ENCODE results near the gene ELAC2. TPM values are rescaled to one million over a fixed set of nuclear protein-coding genes. Genes with fewer than 3 reads are reported as not detected.

ELAC2 gene
- polyA plus RNA-seq, 1 donor (not counting 4 experiments of a cell fraction or from before 2014, with no cell fraction given), result 78.7 TPM

DNA sequence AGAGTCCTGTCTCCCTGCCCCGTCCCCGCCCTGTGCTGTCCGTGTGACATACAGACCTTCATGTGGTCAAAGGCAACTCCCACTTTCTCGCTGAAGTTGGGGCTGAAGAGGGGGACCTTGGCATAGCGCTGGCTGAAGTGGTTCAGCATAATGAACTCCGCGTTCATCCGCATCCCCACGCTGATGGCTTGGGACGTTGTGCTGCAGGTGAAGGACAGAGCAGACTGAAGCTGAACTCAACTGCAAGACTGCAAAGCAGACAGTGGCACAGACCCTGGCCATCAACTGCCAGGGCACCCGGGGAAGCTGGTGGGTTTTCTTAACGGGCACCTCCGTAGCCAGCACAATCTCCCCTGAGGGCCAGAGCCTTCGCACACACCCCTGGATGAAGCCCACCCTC, 24.2 kb downstream of the ELAC2 start:
- Histone ChIP-seq H3K79me2 (ENCODE audit: control insufficient read depth, insufficient read depth, low read length) (no peaks in the 10 kb centered on the region), H3K36me3 (ENCODE audit: control insufficient read depth in 2 of 2, extremely low read depth in 1 of 2, insufficient read depth in 2 of 2, low read length in 2 of 2) (peaks cover 52 to 53% of the 10 kb centered on the region in 2 experiments), H3K4me3 (ENCODE audit: control insufficient read depth in 2 of 3, extremely low read depth in 1 of 3, insufficient read depth in 2 of 3, low read depth in 1 of 3, low read length in 3 of 3) (no peak overlapping the region), H3K27ac (ENCODE audit: control insufficient read depth, insufficient read depth, low read length) (no peak overlapping the region), H3K4me1 (ENCODE audit: control insufficient read depth, extremely low read depth, insufficient read depth, low read length) (no peaks in the 10 kb centered on the region), H3K9me1 (ENCODE audit: control insufficient read depth, extremely low read depth, insufficient read depth, low read length) (no peaks in the 10 kb centered on the region), H3K9me3 (ENCODE audit: control insufficient read depth, low read depth, low read length) (no peaks in the 10 kb centered on the region), H2AFZ (ENCODE audit: control insufficient read depth, low read length) (no peak overlapping the region), H3K27me3 (ENCODE audit: control insufficient read depth, extremely low read depth, insufficient read depth, low read length) (no peaks in the 10 kb centered on the region), H4K20me1 (ENCODE audit: control insufficient read depth, extremely low read depth, insufficient read depth, low read length) (no peaks in the 10 kb centered on the region), H3K4me2 (ENCODE audit: control insufficient read depth, extremely low read depth, insufficient read depth, low read depth, low read length) (no peak overlapping the region), H3K9ac (ENCODE audit: control insufficient read depth, extremely low read depth, insufficient read depth, low read length) (no peak overlapping the region)
- FAIRE-seq (no peak), DNase-seq (ENCODE audit: low read depth, low spot score) (no peak)
- dilution Hi-C loops (cut with MboI; ENCODE audit: extremely low pct_ligation_motif_present, low sequenced_read_pairs), result no loop called here
- TF ChIP-seq EZH2 (IDR thresholded peaks at IDR 0.05; ENCODE audit: low read length), result no peak
- TF ChIP-seq, protein P1, sequence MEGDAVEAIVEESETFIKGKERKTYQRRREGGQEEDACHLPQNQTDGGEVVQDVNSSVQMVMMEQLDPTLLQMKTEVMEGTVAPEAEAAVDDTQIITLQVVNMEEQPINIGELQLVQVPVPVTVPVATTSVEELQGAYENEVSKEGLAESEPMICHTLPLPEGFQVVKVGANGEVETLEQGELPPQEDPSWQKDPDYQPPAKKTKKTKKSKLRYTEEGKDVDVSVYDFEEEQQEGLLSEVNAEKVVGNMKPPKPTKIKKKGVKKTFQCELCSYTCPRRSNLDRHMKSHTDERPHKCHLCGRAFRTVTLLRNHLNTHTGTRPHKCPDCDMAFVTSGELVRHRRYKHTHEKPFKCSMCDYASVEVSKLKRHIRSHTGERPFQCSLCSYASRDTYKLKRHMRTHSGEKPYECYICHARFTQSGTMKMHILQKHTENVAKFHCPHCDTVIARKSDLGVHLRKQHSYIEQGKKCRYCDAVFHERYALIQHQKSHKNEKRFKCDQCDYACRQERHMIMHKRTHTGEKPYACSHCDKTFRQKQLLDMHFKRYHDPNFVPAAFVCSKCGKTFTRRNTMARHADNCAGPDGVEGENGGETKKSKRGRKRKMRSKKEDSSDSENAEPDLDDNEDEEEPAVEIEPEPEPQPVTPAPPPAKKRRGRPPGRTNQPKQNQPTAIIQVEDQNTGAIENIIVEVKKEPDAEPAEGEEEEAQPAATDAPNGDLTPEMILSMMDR (optimal IDR thresholded peaks at IDR 0.05 in 1 of 3, IDR thresholded peaks at IDR 0.05 in 1 of 3, conservative IDR thresholded peaks at IDR 0.05 in 1 of 3; ENCODE audit: extremely low read depth in 1 of 3, insufficient read depth in 2 of 3, low read length in 3 of 3), result no peak

DNA sequence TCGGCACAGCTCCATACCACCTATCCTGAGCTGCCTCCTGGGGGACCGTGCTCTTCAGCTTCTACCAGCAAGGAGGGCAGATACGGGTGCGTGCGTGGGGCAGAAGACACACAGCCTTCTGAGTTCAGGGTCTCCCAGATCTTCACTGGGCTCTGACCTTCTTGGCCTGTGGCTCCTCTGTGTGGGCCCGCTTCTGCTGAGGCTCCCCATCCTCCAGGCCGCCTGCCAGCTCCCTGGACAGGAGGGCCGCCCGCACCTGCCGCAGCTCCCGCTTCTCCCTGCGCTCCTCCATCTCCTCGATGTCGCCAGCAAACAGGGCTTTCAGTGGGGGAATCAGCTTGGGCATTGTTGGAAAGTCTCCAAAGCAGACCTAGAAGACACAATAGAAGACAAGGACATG, 25.2 kb downstream of the ELAC2 start:
- no peak overlapping the region for H3K9ac ChIP-seq (ENCODE audit: control insufficient read depth, extremely low read depth, insufficient read depth, low read length)
- no peaks in the 10 kb centered on the region for H3K79me2 ChIP-seq (ENCODE audit: control insufficient read depth, insufficient read depth, low read length)
- H3K9me1 ChIP-seq (ENCODE audit: control insufficient read depth, extremely low read depth, insufficient read depth, low read length), result no peaks in the 10 kb centered on the region
- H2AFZ ChIP-seq (ENCODE audit: control insufficient read depth, low read length), result no peak overlapping the region
- DNase-seq (ENCODE audit: low read depth, low spot score) (no peak), FAIRE-seq (no peak)
- H3K4me1 ChIP-seq (ENCODE audit: control insufficient read depth, extremely low read depth, insufficient read depth, low read length), result no peaks in the 10 kb centered on the region
- H3K27me3 ChIP-seq (ENCODE audit: control insufficient read depth, extremely low read depth, insufficient read depth, low read length), result no peaks in the 10 kb centered on the region
- peaks cover 44 to 48% of the 10 kb centered on the region in 2 experiments for H3K36me3 ChIP-seq (ENCODE audit: control insufficient read depth in 2 of 2, extremely low read depth in 1 of 2, insufficient read depth in 2 of 2, low read length in 2 of 2)
- no peak overlapping the region for H3K27ac ChIP-seq (ENCODE audit: control insufficient read depth, insufficient read depth, low read length)
- H3K9me3 ChIP-seq (ENCODE audit: control insufficient read depth, low read depth, low read length), result no peaks in the 10 kb centered on the region
- no peak for TF ChIP-seq EZH2 (IDR thresholded peaks at IDR 0.05; ENCODE audit: low read length)
- TF ChIP-seq, protein P1 (optimal IDR thresholded peaks at IDR 0.05 in 1 of 3, IDR thresholded peaks at IDR 0.05 in 1 of 3, conservative IDR thresholded peaks at IDR 0.05 in 1 of 3; ENCODE audit: extremely low read depth in 1 of 3, insufficient read depth in 2 of 3, low read length in 3 of 3), result no peak
- H3K4me2 ChIP-seq (ENCODE audit: control insufficient read depth, extremely low read depth, insufficient read depth, low read depth, low read length), result no peak overlapping the region
- H3K4me3 ChIP-seq (ENCODE audit: control insufficient read depth in 2 of 3, extremely low read depth in 1 of 3, insufficient read depth in 2 of 3, low read depth in 1 of 3, low read length in 3 of 3), result no peak overlapping the region
- no peaks in the 10 kb centered on the region for H4K20me1 ChIP-seq (ENCODE audit: control insufficient read depth, extremely low read depth, insufficient read depth, low read length)
- dilution Hi-C loops (cut with MboI; ENCODE audit: extremely low pct_ligation_motif_present, low sequenced_read_pairs), result no loop called here
